Endodermal cell (in vitro differentiated cells): ENCODE data around the gene AREL1. TPM values are rescaled to one million over a fixed set of nuclear protein-coding genes. Genes with fewer than 3 reads are reported as not detected.

ENCODE experiments used
- DNase-seq: peaks from one replicate; pipeline ENCODE4 v3.0.0-alpha.2; 2017
- H3K27ac ChIP-seq: 2 replicates; pipeline ENCODE4 v1.5.1; 2013; ENCODE audit warnings: mild to moderate bottlenecking, low read depth, low read length, moderate library complexity
- H3K27me3 ChIP-seq: 2 replicates; pipeline ENCODE4 v1.6.1; 2013; ENCODE audit warnings: mild to moderate bottlenecking, low read length, moderate library complexity; ENCODE audit not compliant: insufficient read depth, control insufficient read depth, poor library complexity, severe bottlenecking
- H3K36me3 ChIP-seq: 2 replicates; pipeline ENCODE4 v1.7.0; 2013; ENCODE audit warnings: mild to moderate bottlenecking, low read length, moderate library complexity; ENCODE audit not compliant: control insufficient read depth, insufficient read depth
- H3K4me1 ChIP-seq: one replicate; pipeline ENCODE4 v1.7.0; 2013; ENCODE audit warnings: low read length; ENCODE audit not compliant: control insufficient read depth, insufficient read depth
- H3K4me3 ChIP-seq: 2 replicates; pipeline ENCODE4 v1.5.1; 2013; ENCODE audit warnings: mild to moderate bottlenecking, low read length, moderate library complexity
- H3K9ac ChIP-seq: 2 replicates; pipeline ENCODE4 v1.6.1; 2013; ENCODE audit warnings: mild to moderate bottlenecking, low read length, moderate library complexity; ENCODE audit not compliant: poor library complexity, severe bottlenecking; ENCODE audit errors: extremely low read depth
- H3K9me3 ChIP-seq: 2 replicates; pipeline ENCODE4 v1.6.1; 2013; ENCODE audit warnings: mild to moderate bottlenecking, low read length, moderate library complexity; ENCODE audit not compliant: control insufficient read depth
- H3K27ac Mint-ChIP-seq: 2 replicates; pipeline ENCODE4 v1.8.0; 2020; ENCODE audit warnings: mixed read lengths
- H3K27me3 Mint-ChIP-seq: 2 replicates; pipeline ENCODE4 v1.8.0; 2021; ENCODE audit warnings: mild to moderate bottlenecking, mixed read lengths; ENCODE audit not compliant: insufficient read depth
- H3K36me3 Mint-ChIP-seq: 2 replicates; pipeline ENCODE4 v1.8.0; 2020; ENCODE audit warnings: low read depth, mixed read lengths
- H3K4me1 Mint-ChIP-seq: 2 replicates; pipeline ENCODE4 v1.8.0; 2020; ENCODE audit warnings: mixed read lengths
- H3K4me3 Mint-ChIP-seq: 2 replicates; pipeline ENCODE4 v1.8.0; 2020; ENCODE audit warnings: mild to moderate bottlenecking, moderate library complexity, mixed read lengths
- H3K9me3 Mint-ChIP-seq: 2 replicates; pipeline ENCODE4 v1.8.0; 2020; ENCODE audit warnings: mild to moderate bottlenecking, mixed read lengths
- CTCF ChIP-seq: fragments of 200-600 bp; sonication (generic); conservative IDR thresholded peaks from 2 replicates; pipeline ENCODE4 v1.5.0; 2021; ENCODE audit warnings: antibody characterized with exemption, mild to moderate bottlenecking
- WGBS, 2 experiments: methylation state at CpG; one replicate each; pipeline versions ENCODE4 v1.1.5 to v1.1.7; 2013; ENCODE audit warnings: missing lambda C conversion rate in 2 of 2, mixed read lengths in 1 of 2; ENCODE audit not compliant: insufficient coverage in 1 of 2, insufficient read length in 1 of 2; 5-methylcytosine and 5-hydroxymethylcytosine counted together
- total RNA-seq, 2 donors: library from RNA; stranded (reverse); fragmentation: NEBNext Ultra II Directional in 1 of 2; extraction: Animal tissue kit (Norgen Biotek cat#: 25700) in 1 of 2; gene quantifications; 2 replicates in 1 of 2; 3 replicates in 1 of 2; pipeline ENCODE4 v1.2.1, GENCODE V29; 2021

The AREL1 gene
- total RNA-seq, 2 donors from 2014 or later: 36.5 to 39.0 TPM

- Histone ChIP-seq H3K27me3 (no peaks in the 10 kb centered on the region), H3K36me3 (peaks cover 70% of the 10 kb centered on the region), H3K4me3 (no peak overlapping the region), H3K9ac (no peak overlapping the region), H3K27ac (no peak overlapping the region), H3K4me1 (no peaks in the 10 kb centered on the region), H3K9me3 (no peaks in the 10 kb centered on the region)
- DNase-seq: no peak
- TF ChIP-seq CTCF: no peak
- WGBS, 2 experiments: 86 to 94% methylated on average over 2 to 3 of the region's 3 CpGs
- no peak overlapping the region for H3K27ac Mint-ChIP-seq
- peaks cover 4% of the 10 kb centered on the region for H3K4me1 Mint-ChIP-seq
- no peaks in the 10 kb centered on the region for H3K27me3 Mint-ChIP-seq
- H3K36me3 Mint-ChIP-seq: peaks cover 41% of the 10 kb centered on the region
- no peaks in the 10 kb centered on the region for H3K9me3 Mint-ChIP-seq
- no peak overlapping the region for H3K4me3 Mint-ChIP-seq
Observed at GRCh38 chr14:74733221-74733620, 20.3 kb upstream of the AREL1 start.

GRCh38 chr14:74732387-74732786, 19.5 kb upstream of the AREL1 start:
- H3K36me3 Mint-ChIP-seq: peaks cover 40% of the 10 kb centered on the region
- no peaks in the 10 kb centered on the region for H3K9me3 ChIP-seq
- DNase-seq: no peak
- no peak overlapping the region for H3K27ac Mint-ChIP-seq
- H3K27ac ChIP-seq: no peak overlapping the region
- no peak overlapping the region for H3K4me3 ChIP-seq
- peaks cover 2% of the 10 kb centered on the region for H3K9me3 Mint-ChIP-seq
- no peak overlapping the region for H3K9ac ChIP-seq
- no peak overlapping the region for H3K4me3 Mint-ChIP-seq
- H3K36me3 ChIP-seq: peaks cover 62% of the 10 kb centered on the region
- no peaks in the 10 kb centered on the region for H3K27me3 Mint-ChIP-seq
- no peaks in the 10 kb centered on the region for H3K4me1 ChIP-seq
- no peak for TF ChIP-seq CTCF
- H3K4me1 Mint-ChIP-seq: peaks cover 4% of the 10 kb centered on the region
- H3K27me3 ChIP-seq: no peaks in the 10 kb centered on the region
- 83 to 85% methylated on average over 1 to 2 of the region's 2 CpGs for WGBS, 2 experiments

- no peaks in the 10 kb centered on the region for H3K27me3 ChIP-seq
- WGBS, 2 experiments: 90 to 92% methylated on average over 2 to 3 of the region's 3 CpGs
- H3K36me3 ChIP-seq: peaks cover 39% of the 10 kb centered on the region
- H3K4me3 Mint-ChIP-seq: no peak overlapping the region
- peaks cover 5% of the 10 kb centered on the region for H3K9me3 Mint-ChIP-seq
- DNase-seq: no peak
- no peaks in the 10 kb centered on the region for H3K4me1 ChIP-seq
- H3K27ac Mint-ChIP-seq: no peak overlapping the region
- peaks cover 34% of the 10 kb centered on the region for H3K36me3 Mint-ChIP-seq
- H3K27me3 Mint-ChIP-seq: no peaks in the 10 kb centered on the region
- H3K9me3 ChIP-seq: peaks cover 5% of the 10 kb centered on the region
- no peak for TF ChIP-seq CTCF
- H3K27ac ChIP-seq: no peak overlapping the region
- H3K4me1 Mint-ChIP-seq: no peaks in the 10 kb centered on the region
- no peak overlapping the region for H3K4me3 ChIP-seq
- no peak overlapping the region for H3K9ac ChIP-seq
Observed at GRCh38 chr14:74723134-74723533, 10.3 kb upstream of the AREL1 start.
